HepG2 (cell line): Measurements from ENCODE around the gene ANP32A. TPM values are rescaled to one million over a fixed set of nuclear protein-coding genes. Genes with fewer than 3 reads are reported as not detected.

Source experiments
- ATAC-seq: fragments of 200-7000 bp; cut with Tn5 transposase; 3 replicates; pipeline ENCODE4 v1.9.1; 2020; ENCODE audit warnings: mild to moderate bottlenecking, moderate library complexity
- BruUV-seq: library from RNA; stranded (reverse); fragments of 400-500 nt; replicated peaks from 2 replicates; lab custom pipeline; 2021; lab: Mats Ljungman, UMichigan
- CTCF ChIA-PET: fragments of 300-600 bp; formaldehyde crosslinking; extraction: SDS; loops from one replicate; lab custom pipeline; 2021; ENCODE audit warnings: low total read pairs, inconsistent platforms, low intra/inter-chr PET ratio; lab: Yijun Ruan, JAX
- POLR2A ChIA-PET: fragments of 350-600 bp; sonication (Branson Sonifier 250); formaldehyde crosslinking; loops from one replicate; lab custom pipeline; 2020; ENCODE audit warnings: antibody characterized with exemption, inconsistent platforms; lab: Yijun Ruan, JAX
- DNase-seq: peaks from one replicate; pipeline ENCODE4 v3.0.0-alpha.2; 2015; ENCODE audit warnings: low spot score
- FAIRE-seq: peaks from 3 replicates; lab custom pipeline; 2011; peaks lifted over from hg19 to GRCh38; lab: Jason Lieb, UNC
- H2AFZ ChIP-seq: one replicate; pipeline ENCODE4 v1.6.1; 2011; ENCODE audit warnings: low read length, inconsistent platforms
- H3K27ac ChIP-seq: fragments of 300-600 bp; 3 replicates; pipeline ENCODE4 v1.8.0; 2011; ENCODE audit warnings: mixed run types, mild to moderate bottlenecking, mixed read lengths, low read length, inconsistent platforms; ENCODE audit not compliant: insufficient read depth; ENCODE audit errors: extremely low read length
- H3K27me3 ChIP-seq, 2 experiments: fragments of 200-600 bp in 1 of 2; 2 replicates in 1 of 2; 3 replicates in 1 of 2; pipeline versions ENCODE4 v1.6.0 to v1.8.0; 2011; ENCODE audit warnings: low read length in 2 of 2, mild to moderate bottlenecking in 2 of 2, moderate library complexity in 2 of 2, inconsistent platforms in 1 of 2; ENCODE audit not compliant: insufficient read depth in 2 of 2, control insufficient read depth in 1 of 2
- H3K36me3 ChIP-seq, 2 experiments: fragments of 200-600 bp in 1 of 2; replicated peaks in 1 of 2; 2 replicates in 1 of 2; 3 replicates in 1 of 2; pipeline versions ENCODE4 v1.5.1 to v1.8.0; 2011; ENCODE audit warnings: low read length in 2 of 2, inconsistent platforms in 1 of 2; ENCODE audit not compliant: insufficient read depth in 2 of 2, control insufficient read depth in 1 of 2
- H3K4me1 ChIP-seq: 2 replicates; pipeline ENCODE4 v1.5.1; 2012; ENCODE audit warnings: low read length, inconsistent platforms; ENCODE audit not compliant: insufficient read depth
- H3K4me2 ChIP-seq: 2 replicates; pipeline ENCODE4 v1.6.0; 2011; ENCODE audit warnings: low read depth, low read length, inconsistent platforms
- H3K4me3 ChIP-seq, 3 experiments: fragments of 200-600 bp in 1 of 3; sonication (generic), shearing (Covaris generic) in 1 of 3; replicated peaks in 1 of 3; 2 replicates each; pipeline ENCODE4 v1.5.1; 2011 to 2016; ENCODE audit warnings: low read length in 3 of 3, inconsistent platforms in 2 of 3, low read depth in 2 of 3, mild to moderate bottlenecking in 2 of 3, control low read depth in 1 of 3, mixed read lengths in 1 of 3; ENCODE audit not compliant: insufficient read depth in 1 of 3
- H3K79me2 ChIP-seq: one replicate; pipeline ENCODE4 v1.6.1; 2011; ENCODE audit warnings: low read length, inconsistent platforms; ENCODE audit not compliant: insufficient read depth
- H3K9ac ChIP-seq: 2 replicates; pipeline ENCODE4 v1.6.0; 2011; ENCODE audit warnings: mild to moderate bottlenecking, low read depth, low read length, inconsistent platforms; ENCODE audit not compliant: insufficient read depth
- H3K9me3 ChIP-seq: 2 replicates; pipeline ENCODE4 v1.5.1; 2012; ENCODE audit warnings: mild to moderate bottlenecking, low read length
- H4K20me1 ChIP-seq: 2 replicates; pipeline ENCODE4 v1.6.0; 2011; ENCODE audit warnings: inconsistent platforms, mild to moderate bottlenecking, low read length, moderate library complexity; ENCODE audit not compliant: insufficient read depth
- CAMTA2 ChIP-seq: sonication (generic); formaldehyde crosslinking; IDR thresholded peaks from 2 replicates; pipeline ENCODE4 v1.4.0; 2020; ENCODE audit warnings: mild to moderate bottlenecking, missing genetic modification reagents, borderline replicate concordance
- EHMT2 ChIP-seq: fragments of 200-600 bp; sonication (generic); IDR thresholded peaks from 2 replicates; pipeline ENCODE4 v1.7.0; 2017; ENCODE audit warnings: antibody characterized with exemption, low read depth, low read length, borderline replicate concordance
- GABPB1 ChIP-seq: IDR thresholded peaks from 2 replicates; pipeline ENCODE4 v1.6.1; 2016; ENCODE audit warnings: mild to moderate bottlenecking, missing genetic modification reagents, moderate library complexity, missing compliant biosample characterization
- HDAC1 ChIP-seq: sonication (generic); formaldehyde crosslinking; IDR thresholded peaks from 2 replicates; pipeline ENCODE4 v1.5.1; 2020; ENCODE audit warnings: mild to moderate bottlenecking, missing genetic modification reagents
- JDP2 ChIP-seq: sonication (generic); formaldehyde crosslinking; IDR thresholded peaks from 2 replicates; pipeline ENCODE4 v1.8.1; 2022; ENCODE audit warnings: missing genetic modification reagents, borderline replicate concordance
- KLF13 ChIP-seq: sonication (generic); formaldehyde crosslinking; IDR thresholded peaks from 2 replicates; pipeline ENCODE4 v1.4.0; 2020; ENCODE audit warnings: mild to moderate bottlenecking, missing genetic modification reagents
- MAFG ChIP-seq: sonication (generic); formaldehyde crosslinking; IDR thresholded peaks from 2 replicates; pipeline ENCODE4 v1.5.1; 2020; ENCODE audit warnings: mild to moderate bottlenecking, missing genetic modification reagents
- NFKBIZ ChIP-seq: IDR thresholded peaks from 2 replicates; pipeline ENCODE4 v1.6.1; 2018; ENCODE audit warnings: missing genetic modification reagents, missing compliant biosample characterization
- NR2F6 ChIP-seq, 2 experiments: IDR thresholded peaks; 2 replicates each; pipeline ENCODE4 v1.6.1; 2016; ENCODE audit warnings: antibody characterized with exemption in 1 of 2, mild to moderate bottlenecking in 1 of 2
- TGIF2 ChIP-seq: IDR thresholded peaks from 2 replicates; pipeline ENCODE4 v1.6.1; 2016; ENCODE audit warnings: control low read depth, missing compliant biosample characterization
- TOPORS ChIP-seq: sonication (generic); formaldehyde crosslinking; IDR thresholded peaks from 2 replicates; pipeline ENCODE4 v1.8.0; 2023; ENCODE audit warnings: mild to moderate bottlenecking, missing genetic modification reagents
- TRIM24 ChIP-seq: sonication (generic); formaldehyde crosslinking; IDR thresholded peaks from 2 replicates; pipeline ENCODE4 v1.8.0; 2022; ENCODE audit warnings: mild to moderate bottlenecking, missing genetic modification reagents
- XBP1 ChIP-seq: sonication (generic); formaldehyde crosslinking; IDR thresholded peaks from 2 replicates; pipeline ENCODE4 v1.5.0; 2020; ENCODE audit warnings: missing genetic modification reagents
- ZNF234 ChIP-seq: sonication (generic); formaldehyde crosslinking; conservative IDR thresholded peaks from 2 replicates; pipeline ENCODE4 v1.5.1; 2020; ENCODE audit warnings: mild to moderate bottlenecking, missing genetic modification reagents
- ZNF781 ChIP-seq: sonication (generic); formaldehyde crosslinking; IDR thresholded peaks from 2 replicates; pipeline ENCODE4 v1.5.1; 2020; ENCODE audit warnings: borderline replicate concordance, mild to moderate bottlenecking, missing genetic modification reagents; ENCODE audit errors: not compliant biosample characterization
- ZNF883 ChIP-seq: sonication (generic); formaldehyde crosslinking; IDR thresholded peaks from 2 replicates; pipeline ENCODE4 v1.5.1; 2020; ENCODE audit warnings: mild to moderate bottlenecking, missing genetic modification reagents; ENCODE audit errors: not compliant biosample characterization
- in situ Hi-C: cut with HindIII; loops from 2 replicates; pipeline ENCODE4 v1.10.0; 2017; ENCODE audit warnings: low pct_unique_long_range_greater_than_20kb; ENCODE audit not compliant: extremely low pct_ligation_motif_present
- intact Hi-C: fragments of 100-400 bp; cut with micrococcal nuclease; formaldehyde crosslinking; loops from one replicate; pipeline ENCODE4 v1.10.0; 2022; ENCODE audit not compliant: unreplicated experiment
- polyA plus RNA-seq, 8 experiments: library from polyadenylated mRNA; depleted of rRNA in 3 of 8; stranded (reverse) in 7 of 8; unstranded in 1 of 8; fragments of >200 nt; fragmentation: Illumina TruSeq in 4 of 8; extraction: Trizol in 4 of 8; gene quantifications; 2 replicates each; pipeline versions ENCODE4 v1.2.1 to v1.2.3, GENCODE V29; 2011 to 2016; ENCODE audit warnings: low read depth in 4 of 8, missing spikeins in 1 of 8, mixed read lengths in 1 of 8; ENCODE audit not compliant: insufficient read depth in 1 of 8
- total RNA-seq, 5 experiments: library from RNA; depleted of rRNA; stranded (reverse); fragments of >200 nt; fragmentation: Illumina TruSeq; extraction: Trizol; gene quantifications; 2 replicates each; pipeline ENCODE4 v1.2.3, GENCODE V29; 2016; ENCODE audit warnings: low read depth in 1 of 5
- TF ChIP-seq, protein P1 (sequence below): sonication (generic); formaldehyde crosslinking; IDR thresholded peaks from 2 replicates; pipeline ENCODE4 v1.8.0; 2022; ENCODE audit warnings: mild to moderate bottlenecking, missing genetic modification reagents; ENCODE audit not compliant: insufficient replicate concordance

The ANP32A gene
- total and polyA plus RNA-seq, 2 of the 13 experiments (the other 11 are each of a cell fraction or from before 2014, with no cell fraction given): 60.6 to 206 TPM

DNA sequence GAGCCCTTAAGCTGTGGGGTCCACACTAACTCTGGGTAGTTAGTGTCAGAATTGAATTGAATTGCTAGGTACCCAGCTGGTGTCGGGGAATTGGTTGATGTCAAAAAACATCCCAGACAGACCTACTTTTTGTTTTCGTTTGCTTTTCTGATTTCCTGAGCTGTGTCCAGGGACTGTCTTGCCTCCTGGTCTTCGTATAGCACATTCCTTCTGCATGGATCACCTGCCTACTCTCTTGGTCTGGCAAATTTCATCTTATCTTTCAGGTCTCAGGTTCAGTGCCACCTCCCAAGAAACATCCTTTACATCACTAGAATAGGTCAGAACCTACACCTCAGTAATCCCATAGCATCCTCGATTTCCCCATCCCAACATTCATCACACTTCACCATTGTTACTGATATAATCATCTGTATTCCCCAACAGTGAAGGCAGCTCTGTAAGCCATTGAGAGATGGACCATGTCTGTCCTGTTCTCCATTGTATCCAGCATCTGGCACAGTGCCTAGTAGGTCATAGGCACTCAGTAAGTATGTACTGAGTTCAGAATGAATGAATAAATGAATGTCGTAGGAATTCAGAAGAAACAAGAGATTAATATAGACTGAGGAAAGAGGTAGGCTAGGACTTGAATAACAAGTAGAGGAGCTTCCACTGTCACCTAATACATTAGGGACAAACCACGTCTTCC is 81.2 kb downstream of the ANP32A start (continued):
- TF ChIP-seq ZNF781 (CRISPR knock-in tag): no peak
- TF ChIP-seq HDAC1 (CRISPR knock-in tag): no peak
- no peak for TF ChIP-seq ZNF234 (CRISPR knock-in tag)

DNA sequence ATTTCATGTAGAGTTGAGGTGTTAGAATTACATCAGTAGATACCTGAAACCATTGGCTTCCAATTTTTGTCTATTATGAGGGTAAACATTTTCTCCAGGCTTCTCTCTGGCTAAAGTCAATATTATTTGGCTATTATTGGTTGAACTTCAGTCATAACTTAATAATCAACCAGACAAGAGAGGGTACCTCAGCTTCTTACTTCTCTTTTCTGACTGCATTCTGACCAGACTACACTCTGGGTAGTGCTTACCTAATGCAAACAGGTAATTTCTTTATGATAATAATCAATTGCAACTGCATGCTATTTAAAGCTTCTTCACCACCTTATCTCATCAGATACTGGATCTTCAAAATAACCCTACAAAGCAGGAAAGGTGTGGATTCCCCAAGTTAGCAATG is 85.1 kb downstream of the ANP32A start:
- CTCF ChIA-PET: no interaction called here
- no peaks in the 10 kb centered on the region for H4K20me1 ChIP-seq
- no peaks in the 10 kb centered on the region for H3K36me3 ChIP-seq
- H3K27me3 ChIP-seq: peaks cover 0 to 6% of the 10 kb centered on the region in 2 experiments; a peak in 2 of 5 replicates
- H2AFZ ChIP-seq: no peak overlapping the region
- intact Hi-C loops: no loop called here
- in situ Hi-C loops: no loop called here
- no peak overlapping the region for H3K4me2 ChIP-seq
- FAIRE-seq (no peak), DNase-seq (no peak), ATAC-seq (no peak)
- POLR2A ChIA-PET: no interaction called here
- no peak overlapping the region for H3K9ac ChIP-seq
- TF ChIP-seq JDP2 (CRISPR knock-in tag) (no peak), CAMTA2 (CRISPR knock-in tag) (no peak)
- H3K4me3 ChIP-seq: no peak overlapping the region
- H3K79me2 ChIP-seq: no peaks in the 10 kb centered on the region
- no peaks in the 10 kb centered on the region for H3K4me1 ChIP-seq
- H3K27ac ChIP-seq: no peak overlapping the region
- H3K9me3 ChIP-seq: no peaks in the 10 kb centered on the region
- BruUV-seq: no TSS peak

DNA sequence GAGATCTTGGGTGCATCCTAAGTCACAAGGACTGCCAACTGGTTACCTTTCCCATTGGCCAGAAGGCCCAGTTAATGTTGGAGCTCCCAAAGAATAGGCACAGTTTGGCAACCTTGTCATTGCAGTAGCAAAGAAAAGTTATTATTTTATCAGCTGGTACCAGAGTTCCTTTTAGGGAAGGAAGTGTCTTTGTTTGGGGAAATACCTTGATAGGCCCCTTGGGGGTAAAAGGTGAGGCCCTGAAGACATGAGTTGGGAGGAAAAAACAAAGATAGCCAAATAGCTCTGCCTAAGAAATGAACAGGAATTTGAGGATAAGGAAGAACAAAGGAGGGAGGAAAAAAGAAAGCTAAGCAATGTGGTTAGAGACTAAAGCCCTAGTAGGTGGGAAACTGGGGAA is 85.8 kb downstream of the ANP32A start:
- POLR2A ChIA-PET: no interaction called here
- in situ Hi-C loops: loop anchor here (5.0 kb wide), 1 partner anchor 142 kb away; no protein-coding TSS in a partner anchor
- ATAC-seq: no peak
- TF ChIP-seq TOPORS (CRISPR knock-in tag): no peak
- TF ChIP-seq, protein P1, sequence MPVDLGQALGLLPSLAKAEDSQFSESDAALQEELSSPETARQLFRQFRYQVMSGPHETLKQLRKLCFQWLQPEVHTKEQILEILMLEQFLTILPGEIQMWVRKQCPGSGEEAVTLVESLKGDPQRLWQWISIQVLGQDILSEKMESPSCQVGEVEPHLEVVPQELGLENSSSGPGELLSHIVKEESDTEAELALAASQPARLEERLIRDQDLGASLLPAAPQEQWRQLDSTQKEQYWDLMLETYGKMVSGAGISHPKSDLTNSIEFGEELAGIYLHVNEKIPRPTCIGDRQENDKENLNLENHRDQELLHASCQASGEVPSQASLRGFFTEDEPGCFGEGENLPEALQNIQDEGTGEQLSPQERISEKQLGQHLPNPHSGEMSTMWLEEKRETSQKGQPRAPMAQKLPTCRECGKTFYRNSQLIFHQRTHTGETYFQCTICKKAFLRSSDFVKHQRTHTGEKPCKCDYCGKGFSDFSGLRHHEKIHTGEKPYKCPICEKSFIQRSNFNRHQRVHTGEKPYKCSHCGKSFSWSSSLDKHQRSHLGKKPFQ: no peak
- TF ChIP-seq TRIM24 (CRISPR knock-in tag): no peak
- no peak for TF ChIP-seq NR2F6 (IDR thresholded peaks at IDR 0.05)
- TF ChIP-seq NR2F6 (CRISPR knock-in tag; IDR thresholded peaks at IDR 0.05): no peak
- TF ChIP-seq GABPB1 (CRISPR knock-in tag): no peak
- no peak for TF ChIP-seq XBP1 (CRISPR knock-in tag)
- no peak for TF ChIP-seq MAFG (CRISPR knock-in tag)
- no peak for TF ChIP-seq ZNF883
- no peak for TF ChIP-seq TGIF2 (CRISPR knock-in tag)
- no peak for TF ChIP-seq EHMT2
- no peak for TF ChIP-seq NFKBIZ (CRISPR knock-in tag)
- TF ChIP-seq KLF13 (CRISPR knock-in tag): no peak

More for the DNA sequence above, 85.8 kb downstream of the ANP32A start:
- DNase-seq: no peak
- CTCF ChIA-PET: no interaction called here
- BruUV-seq: no TSS peak
- Histone ChIP-seq H3K79me2 (no peaks in the 10 kb centered on the region), H3K27me3 (peaks cover 0 to 6% of the 10 kb centered on the region in 2 experiments; a peak in 2 of 5 replicates), H3K4me2 (no peak overlapping the region), H2AFZ (no peak overlapping the region), H4K20me1 (no peaks in the 10 kb centered on the region), H3K4me3 (no peak overlapping the region), H3K27ac (no peak overlapping the region), H3K9me3 (no peaks in the 10 kb centered on the region), H3K9ac (no peak overlapping the region), H3K36me3 (no peaks in the 10 kb centered on the region), H3K4me1 (no peaks in the 10 kb centered on the region)
- intact Hi-C loops: no loop called here
- FAIRE-seq: no peak
